Measurements from ENCODE around the gene KANSL2.
"Not testable (repeated sequence)": the region's sequence is repeated elsewhere in the genome, so short reads cannot be mapped to it uniquely, and the experiment has no call there.

KANSL2 gene

DNA sequence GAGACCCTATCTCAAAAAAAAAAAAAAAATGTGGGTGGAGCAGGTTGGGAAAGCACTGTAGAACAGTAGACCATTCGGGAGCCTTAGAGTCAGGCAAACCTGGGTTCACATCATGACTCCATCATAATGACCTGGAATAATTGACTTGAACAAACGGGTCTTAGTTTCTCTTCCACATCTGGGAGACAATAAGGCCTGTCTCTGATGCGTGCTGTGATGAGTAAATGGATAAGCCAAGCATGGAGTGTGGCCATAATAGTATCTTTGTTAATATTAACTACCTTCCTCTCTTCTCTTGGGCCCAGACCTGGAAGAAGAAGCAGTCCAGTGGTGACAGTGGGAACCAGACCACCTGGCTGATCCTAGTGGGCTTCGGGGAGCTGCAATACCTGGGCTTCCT is 54.5 kb downstream of the KANSL2 start:
- Histone ChIP-seq H4K20me1 (ENCODE audit: insufficient read depth, low read length) (no peaks in the 10 kb centered on the region), H3K4me2 (ENCODE audit: low read length) (no peak overlapping the region), H3K4me1 (ENCODE audit: insufficient read depth, low read length, severe bottlenecking) (no peaks in the 10 kb centered on the region), H3K9me3 (ENCODE audit: low read length) (no peaks in the 10 kb centered on the region), H3K27ac (ENCODE audit: low read depth, low read length, poor library complexity, severe bottlenecking) (no peak overlapping the region), H3K36me3 (ENCODE audit: insufficient read depth, low read length) (no peaks in the 10 kb centered on the region), H2AFZ (ENCODE audit: low read length) (no peak overlapping the region), H3K4me3 (ENCODE audit: low read depth, low read length, poor library complexity, severe bottlenecking) (no peak overlapping the region), H3F3A (ENCODE audit: insufficient read depth, low read length) (no peaks in the 10 kb centered on the region), H3K79me2 (ENCODE audit: insufficient read depth, low read length) (no peaks in the 10 kb centered on the region), H3K27me3 (ENCODE audit: insufficient read depth, low read length) (peaks cover 8% of the 10 kb centered on the region; the same call in 1 of the 2 replicates), H3K9ac (ENCODE audit: low read length) (no peak overlapping the region), H3K9me2 (ENCODE audit: low read depth, low read length) (no peaks in the 10 kb centered on the region)
- TF ChIP-seq, protein P1, sequence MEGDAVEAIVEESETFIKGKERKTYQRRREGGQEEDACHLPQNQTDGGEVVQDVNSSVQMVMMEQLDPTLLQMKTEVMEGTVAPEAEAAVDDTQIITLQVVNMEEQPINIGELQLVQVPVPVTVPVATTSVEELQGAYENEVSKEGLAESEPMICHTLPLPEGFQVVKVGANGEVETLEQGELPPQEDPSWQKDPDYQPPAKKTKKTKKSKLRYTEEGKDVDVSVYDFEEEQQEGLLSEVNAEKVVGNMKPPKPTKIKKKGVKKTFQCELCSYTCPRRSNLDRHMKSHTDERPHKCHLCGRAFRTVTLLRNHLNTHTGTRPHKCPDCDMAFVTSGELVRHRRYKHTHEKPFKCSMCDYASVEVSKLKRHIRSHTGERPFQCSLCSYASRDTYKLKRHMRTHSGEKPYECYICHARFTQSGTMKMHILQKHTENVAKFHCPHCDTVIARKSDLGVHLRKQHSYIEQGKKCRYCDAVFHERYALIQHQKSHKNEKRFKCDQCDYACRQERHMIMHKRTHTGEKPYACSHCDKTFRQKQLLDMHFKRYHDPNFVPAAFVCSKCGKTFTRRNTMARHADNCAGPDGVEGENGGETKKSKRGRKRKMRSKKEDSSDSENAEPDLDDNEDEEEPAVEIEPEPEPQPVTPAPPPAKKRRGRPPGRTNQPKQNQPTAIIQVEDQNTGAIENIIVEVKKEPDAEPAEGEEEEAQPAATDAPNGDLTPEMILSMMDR (IDR thresholded peaks at IDR 0.05; ENCODE audit: low read length) = no peak
- TF ChIP-seq EZH2 (IDR thresholded peaks at IDR 0.05; ENCODE audit: borderline replicate concordance, low read length) = no peak

- not testable (repeated sequence) for H3K9me2 ChIP-seq (ENCODE audit: low read depth, low read length); H3K79me2 ChIP-seq (ENCODE audit: insufficient read depth, low read length); H3K4me3 ChIP-seq (ENCODE audit: low read depth, low read length, poor library complexity, severe bottlenecking); H3K9ac ChIP-seq (ENCODE audit: low read length); H3K9me3 ChIP-seq (ENCODE audit: low read length); H4K20me1 ChIP-seq (ENCODE audit: insufficient read depth, low read length); H3F3A ChIP-seq (ENCODE audit: insufficient read depth, low read length); H3K27ac ChIP-seq (ENCODE audit: low read depth, low read length, poor library complexity, severe bottlenecking); H2AFZ ChIP-seq (ENCODE audit: low read length); H3K27me3 ChIP-seq (ENCODE audit: insufficient read depth, low read length); H3K36me3 ChIP-seq (ENCODE audit: insufficient read depth, low read length); H3K4me1 ChIP-seq (ENCODE audit: insufficient read depth, low read length, severe bottlenecking); H3K4me2 ChIP-seq (ENCODE audit: low read length)
Observed at GRCh38 chr12:48622997-48623396, 59.0 kb downstream of the KANSL2 start.

DNA sequence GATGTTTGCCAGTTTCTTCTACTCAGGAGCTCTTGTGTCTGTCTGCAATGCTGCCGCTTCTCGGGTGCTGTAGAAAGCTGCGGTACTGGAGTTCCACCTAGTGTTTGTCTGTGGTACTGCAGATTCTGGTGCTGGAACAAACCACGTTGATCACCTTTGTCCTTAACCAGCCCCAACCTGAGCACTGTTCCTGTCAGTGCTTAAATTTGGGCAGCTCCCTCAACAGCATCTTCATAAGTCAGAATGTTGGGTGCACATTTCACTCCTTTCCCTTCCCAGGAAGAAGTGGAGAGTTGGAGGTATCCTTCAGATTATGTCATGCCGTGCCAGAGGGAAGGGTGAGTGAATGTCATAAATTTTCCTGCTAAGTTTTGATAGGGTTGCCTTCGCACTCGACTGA is 63.5 kb downstream of the KANSL2 start:
- Histone ChIP-seq H3K4me1 (ENCODE audit: insufficient read depth, low read length, severe bottlenecking) (no peaks in the 10 kb centered on the region), H3F3A (ENCODE audit: insufficient read depth, low read length) (no peaks in the 10 kb centered on the region), H2AFZ (ENCODE audit: low read length) (no peak overlapping the region), H3K9me3 (ENCODE audit: low read length) (no peaks in the 10 kb centered on the region), H3K27ac (ENCODE audit: low read depth, low read length, poor library complexity, severe bottlenecking) (no peak overlapping the region), H3K4me3 (ENCODE audit: low read depth, low read length, poor library complexity, severe bottlenecking) (no peak overlapping the region), H3K4me2 (ENCODE audit: low read length) (no peak overlapping the region), H3K79me2 (ENCODE audit: insufficient read depth, low read length) (no peaks in the 10 kb centered on the region), H3K9ac (ENCODE audit: low read length) (no peak overlapping the region), H3K27me3 (ENCODE audit: insufficient read depth, low read length) (no peaks in the 10 kb centered on the region), H4K20me1 (ENCODE audit: insufficient read depth, low read length) (no peaks in the 10 kb centered on the region), H3K9me2 (ENCODE audit: low read depth, low read length) (no peaks in the 10 kb centered on the region), H3K36me3 (ENCODE audit: insufficient read depth, low read length) (no peaks in the 10 kb centered on the region)
- no peak for TF ChIP-seq EZH2 (IDR thresholded peaks at IDR 0.05; ENCODE audit: borderline replicate concordance, low read length)
- TF ChIP-seq, protein P1 (IDR thresholded peaks at IDR 0.05; ENCODE audit: low read length) = peak; percentile 95

- Histone ChIP-seq H3F3A (ENCODE audit: insufficient read depth, low read length) (no peaks in the 10 kb centered on the region), H3K4me3 (ENCODE audit: low read depth, low read length, poor library complexity, severe bottlenecking) (no peak overlapping the region), H3K27me3 (ENCODE audit: insufficient read depth, low read length) (no peaks in the 10 kb centered on the region), H3K9me2 (ENCODE audit: low read depth, low read length) (no peaks in the 10 kb centered on the region), H3K4me2 (ENCODE audit: low read length) (no peak overlapping the region), H3K9ac (ENCODE audit: low read length) (no peak overlapping the region), H3K9me3 (ENCODE audit: low read length) (no peaks in the 10 kb centered on the region), H3K36me3 (ENCODE audit: insufficient read depth, low read length) (no peaks in the 10 kb centered on the region), H3K27ac (ENCODE audit: low read depth, low read length, poor library complexity, severe bottlenecking) (no peak overlapping the region), H4K20me1 (ENCODE audit: insufficient read depth, low read length) (no peaks in the 10 kb centered on the region), H3K4me1 (ENCODE audit: insufficient read depth, low read length, severe bottlenecking) (no peaks in the 10 kb centered on the region), H2AFZ (ENCODE audit: low read length) (no peak overlapping the region), H3K79me2 (ENCODE audit: insufficient read depth, low read length) (no peaks in the 10 kb centered on the region)
- TF ChIP-seq EZH2 (IDR thresholded peaks at IDR 0.05; ENCODE audit: borderline replicate concordance, low read length) = no peak
- TF ChIP-seq, protein P1 (IDR thresholded peaks at IDR 0.05; ENCODE audit: low read length) = no peak
Observed at GRCh38 chr12:48615681-48616080, 66.4 kb downstream of the KANSL2 start.
